Endothelial cell of umbilical vein (primary cell): ENCODE measurements around the gene APOL4. TPM values are rescaled to one million over a fixed set of nuclear protein-coding genes. Genes with fewer than 3 reads are reported as not detected.

Experiments
- BruUV-seq: library from RNA; stranded (reverse); fragments of 400-500 nt; replicated peaks from 2 replicates; lab custom pipeline; 2021; lab: Mats Ljungman, UMichigan
- CTCF ChIA-PET: fragments of 300-600, 350-600 bp; sonication (Branson Sonifier 250); formaldehyde crosslinking; loops from one replicate; lab custom pipeline; 2021; ENCODE audit warnings: antibody characterized with exemption, inconsistent platforms; lab: Charles Lee
- POLR2A ChIA-PET: fragments of 300-600, 350-600 bp; sonication (Branson Sonifier 250); formaldehyde crosslinking; loops from one replicate; lab custom pipeline; 2021; ENCODE audit warnings: antibody characterized with exemption, inconsistent platforms; lab: Charles Lee
- DNase-seq: peaks from one replicate; pipeline ENCODE4 v3.0.0-alpha.2; 2011; ENCODE audit warnings: low read depth, low spot score
- FAIRE-seq: peaks from 2 replicates; lab custom pipeline; 2011; peaks lifted over from hg19 to GRCh38; lab: Jason Lieb, UNC
- H2AFZ ChIP-seq: 2 replicates; pipeline ENCODE4 v1.6.0; 2012; ENCODE audit warnings: low read depth, low read length, control low read depth, inconsistent platforms
- H3K27ac ChIP-seq: 2 replicates; pipeline ENCODE4 v1.5.1; 2011; ENCODE audit warnings: low read depth, mild to moderate bottlenecking, control low read depth, low read length, moderate library complexity; ENCODE audit not compliant: insufficient read depth
- H3K27me3 ChIP-seq, 2 experiments: 2 replicates each; pipeline versions ENCODE4 v1.6.0 to v1.6.1; 2011; ENCODE audit warnings: low read length in 2 of 2, mixed read lengths in 1 of 2; ENCODE audit not compliant: control insufficient read depth in 2 of 2, insufficient read depth in 2 of 2
- H3K36me3 ChIP-seq, 2 experiments: 2 replicates in 1 of 2; 3 replicates in 1 of 2; pipeline ENCODE4 v1.5.1; 2011; ENCODE audit warnings: low read length in 2 of 2, mild to moderate bottlenecking in 1 of 2, moderate library complexity in 1 of 2; ENCODE audit not compliant: control insufficient read depth in 2 of 2, insufficient read depth in 2 of 2; ENCODE audit errors: extremely low read depth in 1 of 2
- H3K4me1 ChIP-seq: 3 replicates; pipeline ENCODE4 v1.5.1; 2011; ENCODE audit warnings: mild to moderate bottlenecking, low read length; ENCODE audit not compliant: control insufficient read depth, insufficient read depth; ENCODE audit errors: extremely low read depth
- H3K4me2 ChIP-seq: 2 replicates; pipeline ENCODE4 v1.6.1; 2011; ENCODE audit warnings: low read length, control low read depth, mixed read lengths; ENCODE audit not compliant: insufficient read depth
- H3K4me3 ChIP-seq, 3 experiments: fragments of 200-600 bp in 1 of 3; sonication (generic), shearing (Covaris generic) in 1 of 3; replicated peaks in 1 of 3; 2 replicates each; pipeline ENCODE4 v1.5.1; 2011 to 2016; ENCODE audit warnings: control low read depth in 3 of 3, low read length in 3 of 3, mild to moderate bottlenecking in 2 of 3, inconsistent platforms in 1 of 3, low read depth in 1 of 3, moderate library complexity in 1 of 3; ENCODE audit not compliant: insufficient read depth in 1 of 3
- H3K79me2 ChIP-seq: 2 replicates; pipeline ENCODE4 v1.6.0; 2012; ENCODE audit warnings: low read length, inconsistent platforms; ENCODE audit not compliant: control insufficient read depth, insufficient read depth
- H3K9ac ChIP-seq: replicated peaks from 2 replicates; pipeline ENCODE3; 2011; ENCODE audit warnings: low read length, control low read depth; ENCODE audit not compliant: insufficient read depth; ENCODE audit errors: extremely low read depth
- H3K9me1 ChIP-seq: replicated peaks from 3 replicates; pipeline ENCODE4 v1.6.0; 2011; ENCODE audit warnings: mild to moderate bottlenecking, low read length; ENCODE audit not compliant: control insufficient read depth, insufficient read depth; ENCODE audit errors: extremely low read depth
- H3K9me3 ChIP-seq: replicated peaks from 2 replicates; pipeline ENCODE4 v1.5.1; 2012; ENCODE audit warnings: low read length, inconsistent platforms; ENCODE audit not compliant: control insufficient read depth, insufficient read depth
- H4K20me1 ChIP-seq: replicated peaks from 2 replicates; pipeline ENCODE3; 2011; ENCODE audit warnings: mild to moderate bottlenecking, low read length; ENCODE audit not compliant: control insufficient read depth, insufficient read depth; ENCODE audit errors: extremely low read depth
- EZH2 ChIP-seq: IDR thresholded peaks from 2 replicates; pipeline ENCODE4 v1.6.1; 2012; ENCODE audit warnings: borderline replicate concordance, low read depth, mild to moderate bottlenecking, moderate library complexity, low read length, inconsistent platforms; ENCODE audit not compliant: severe bottlenecking
- GATA2 ChIP-seq: IDR thresholded peaks from 2 replicates; pipeline ENCODE4 v1.7.0; 2011; ENCODE audit warnings: low read depth, mild to moderate bottlenecking, moderate library complexity, mixed read lengths, low read length; ENCODE audit not compliant: insufficient read length, insufficient read depth
- MYC ChIP-seq: IDR thresholded peaks from one replicate; pipeline ENCODE4 v1.6.1; 2011; ENCODE audit warnings: mild to moderate bottlenecking, low read depth, low read length
- POLR2A ChIP-seq: IDR thresholded peaks from 2 replicates; pipeline ENCODE4 v1.6.1; 2012; ENCODE audit warnings: low read depth, mild to moderate bottlenecking, control low read depth, low read length
- POLR2AphosphoS5 ChIP-seq: IDR thresholded peaks from 2 replicates; pipeline ENCODE4 v1.6.1; 2012; ENCODE audit warnings: low read depth, mild to moderate bottlenecking, control low read depth, low read length, moderate library complexity; ENCODE audit not compliant: insufficient read depth
- dilution Hi-C: fragments of 300-500 bp; cut with MboI; formaldehyde crosslinking; loops from one replicate; pipeline ENCODE4 v1.15.0; 2019; ENCODE audit warnings: low sequenced_read_pairs; ENCODE audit not compliant: extremely low pct_ligation_motif_present
- intact Hi-C: fragments of 100-400 bp; cut with micrococcal nuclease; formaldehyde crosslinking; loops from one replicate; pipeline ENCODE4 v1.10.0; 2022
- polyA plus RNA-seq, 4 experiments: library from polyadenylated mRNA; depleted of rRNA in 3 of 4; stranded (reverse) in 3 of 4; unstranded in 1 of 4; fragments of >200 nt; gene quantifications; 2 replicates each; pipeline versions ENCODE4 v1.2.1 to v1.2.3, GENCODE V29; 2011 to 2012; ENCODE audit warnings: missing spikeins in 1 of 4
- total RNA-seq: library from RNA; stranded (reverse); gene quantifications from 2 replicates; pipeline ENCODE4 v1.2.3, GENCODE V29; 2021
- TF ChIP-seq, protein P1 (sequence below), 2 donors: IDR thresholded peaks; 1 replicate in 1 of 2; 2 replicates in 1 of 2; pipeline ENCODE4 v1.5.1; 2011; ENCODE audit warnings: low read length in 2 of 2, mild to moderate bottlenecking in 2 of 2, moderate library complexity in 2 of 2, control low read depth in 1 of 2, inconsistent platforms in 1 of 2, low read depth in 1 of 2; ENCODE audit not compliant: insufficient read depth in 1 of 2; ENCODE audit errors: extremely low read depth in 1 of 2

The APOL4 gene
- total and polyA plus RNA-seq, 2 donors (not counting 3 experiments of a cell fraction or from before 2014, with no cell fraction given) = 0.33 to 0.97 TPM

DNA sequence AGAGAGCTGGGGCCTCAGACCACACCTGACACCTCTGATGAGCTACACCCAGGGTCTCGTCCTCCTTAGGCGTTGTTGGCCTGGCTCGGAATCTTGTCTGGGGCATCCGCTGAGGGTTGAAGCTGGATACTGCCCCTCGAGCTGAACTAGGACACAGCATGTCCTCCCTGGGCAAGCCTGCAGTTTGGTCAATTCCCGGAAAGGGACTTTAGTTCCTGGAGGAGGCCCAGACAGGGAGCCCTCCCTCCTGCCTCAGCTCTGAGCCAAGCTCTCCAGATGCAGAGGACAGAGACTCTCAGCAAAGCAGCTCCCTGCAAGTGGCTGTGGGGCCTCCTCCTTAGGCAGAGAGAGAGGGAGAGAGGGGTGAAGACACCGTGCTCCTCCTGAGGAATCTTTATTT lies 45.9 kb downstream of the APOL4 start:
- intact Hi-C loops = no loop called here
- H3K36me3 ChIP-seq = no peaks in the 10 kb centered on the region
- H2AFZ ChIP-seq = peak overlapping the region; percentile 39
- DNase-seq (peak; percentile 62), FAIRE-seq (peak; percentile 68)
- CTCF ChIA-PET = interaction anchor here (0.9 to 4.3 kb wide), 4 partner anchors 10 to 90 kb away, joined by 3 to 26 read pairs (median 5); no protein-coding TSS in a partner anchor
- H3K27ac ChIP-seq = peak overlapping the region; percentile 98
- peak overlapping the region; percentile 89 for H3K9ac ChIP-seq
- H4K20me1 ChIP-seq = no peaks in the 10 kb centered on the region
- no peak overlapping the region for H3K4me3 ChIP-seq
- H3K4me2 ChIP-seq = peak overlapping the region; percentile 96
- dilution Hi-C loops = no loop called here
- no TSS peak for BruUV-seq
- TF ChIP-seq POLR2A (no peak), EZH2 (no peak), MYC (no peak), POLR2AphosphoS5 (peak; percentile 43)
- POLR2A ChIA-PET = no interaction called here
- H3K9me1 ChIP-seq = no peaks in the 10 kb centered on the region
- H3K79me2 ChIP-seq = no peaks in the 10 kb centered on the region
- H3K9me3 ChIP-seq = no peaks in the 10 kb centered on the region
- no peaks in the 10 kb centered on the region for H3K27me3 ChIP-seq
- H3K4me1 ChIP-seq = peaks cover 41% of the 10 kb centered on the region

DNA sequence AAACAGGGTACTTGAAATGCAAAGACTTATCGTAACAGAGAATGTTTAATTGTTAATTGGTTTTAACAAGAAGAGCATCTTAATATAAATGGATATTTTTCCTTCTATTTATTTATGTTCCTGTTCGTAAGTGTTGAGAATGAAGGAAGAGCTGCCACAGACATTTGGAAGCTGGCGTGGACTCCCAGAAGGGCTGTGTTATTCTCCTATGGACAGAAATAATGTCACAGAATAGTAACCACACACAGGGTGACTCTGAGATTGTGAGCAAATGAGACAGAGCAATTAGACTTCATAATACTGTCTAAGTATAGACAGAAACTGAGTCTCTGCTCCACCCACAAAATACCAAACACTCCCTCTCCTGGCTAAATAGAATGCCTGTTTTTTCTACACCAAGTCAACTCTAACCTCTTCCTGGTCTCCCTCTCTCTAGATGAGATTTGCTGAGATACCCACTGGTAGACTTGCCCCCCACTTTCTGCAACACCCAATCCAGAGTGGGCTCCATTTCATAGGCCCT lies 47.1 kb downstream of the APOL4 start:
- no peak overlapping the region for H3K9ac ChIP-seq
- POLR2A ChIA-PET = no interaction called here

More for the DNA sequence above, 47.1 kb downstream of the APOL4 start:
- H3K4me3 ChIP-seq = no peak overlapping the region
- H3K4me1 ChIP-seq = peaks cover 32% of the 10 kb centered on the region
- no peaks in the 10 kb centered on the region for H3K9me3 ChIP-seq
- no peak overlapping the region for H2AFZ ChIP-seq
- H3K27ac ChIP-seq = no peak overlapping the region
- H3K36me3 ChIP-seq = no peaks in the 10 kb centered on the region
- no peaks in the 10 kb centered on the region for H3K27me3 ChIP-seq
- intact Hi-C loops = no loop called here
- no peak for DNase-seq
- no peak overlapping the region for H3K4me2 ChIP-seq
- H4K20me1 ChIP-seq = no peaks in the 10 kb centered on the region
- no TSS peak for BruUV-seq
- dilution Hi-C loops = no loop called here
- CTCF ChIA-PET = interaction anchor here (1.3 to 4.3 kb wide), 3 partner anchors 9 to 89 kb away, joined by 3 to 26 read pairs (median 5); no protein-coding TSS in a partner anchor
- FAIRE-seq = no peak
- TF ChIP-seq, protein P1, sequence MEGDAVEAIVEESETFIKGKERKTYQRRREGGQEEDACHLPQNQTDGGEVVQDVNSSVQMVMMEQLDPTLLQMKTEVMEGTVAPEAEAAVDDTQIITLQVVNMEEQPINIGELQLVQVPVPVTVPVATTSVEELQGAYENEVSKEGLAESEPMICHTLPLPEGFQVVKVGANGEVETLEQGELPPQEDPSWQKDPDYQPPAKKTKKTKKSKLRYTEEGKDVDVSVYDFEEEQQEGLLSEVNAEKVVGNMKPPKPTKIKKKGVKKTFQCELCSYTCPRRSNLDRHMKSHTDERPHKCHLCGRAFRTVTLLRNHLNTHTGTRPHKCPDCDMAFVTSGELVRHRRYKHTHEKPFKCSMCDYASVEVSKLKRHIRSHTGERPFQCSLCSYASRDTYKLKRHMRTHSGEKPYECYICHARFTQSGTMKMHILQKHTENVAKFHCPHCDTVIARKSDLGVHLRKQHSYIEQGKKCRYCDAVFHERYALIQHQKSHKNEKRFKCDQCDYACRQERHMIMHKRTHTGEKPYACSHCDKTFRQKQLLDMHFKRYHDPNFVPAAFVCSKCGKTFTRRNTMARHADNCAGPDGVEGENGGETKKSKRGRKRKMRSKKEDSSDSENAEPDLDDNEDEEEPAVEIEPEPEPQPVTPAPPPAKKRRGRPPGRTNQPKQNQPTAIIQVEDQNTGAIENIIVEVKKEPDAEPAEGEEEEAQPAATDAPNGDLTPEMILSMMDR (IDR thresholded peaks at IDR 0.05; ENCODE audit: extremely low read depth in 1 of 2, insufficient read depth in 1 of 2, low read depth in 1 of 2, low read length in 2 of 2) = no peak
- no peak for TF ChIP-seq POLR2AphosphoS5
- TF ChIP-seq POLR2A = no peak
- no peak for TF ChIP-seq GATA2
- H3K79me2 ChIP-seq = no peaks in the 10 kb centered on the region
- H3K9me1 ChIP-seq = no peaks in the 10 kb centered on the region
